Endothelial cell (in vitro differentiated cells): ENCODE data around the gene GPR176. TPM values are rescaled to one million over a fixed set of nuclear protein-coding genes. Genes with fewer than 3 reads are reported as not detected.

Source experiments
- DNase-seq: peaks from one replicate; pipeline ENCODE4 v3.0.0; 2021; ENCODE audit warnings: low spot score
- H3K27ac Mint-ChIP-seq: one replicate; pipeline ENCODE4 v1.8.0; 2021; ENCODE audit warnings: mixed read lengths, inconsistent platforms; ENCODE audit not compliant: unreplicated experiment
- H3K27me3 Mint-ChIP-seq: one replicate; pipeline ENCODE4 v1.8.0; 2021; ENCODE audit warnings: mild to moderate bottlenecking, moderate library complexity, mixed read lengths, inconsistent platforms; ENCODE audit not compliant: unreplicated experiment
- H3K36me3 Mint-ChIP-seq: one replicate; pipeline ENCODE4 v1.8.0; 2021; ENCODE audit warnings: mild to moderate bottlenecking, low read depth, mixed read lengths, inconsistent platforms; ENCODE audit not compliant: unreplicated experiment
- H3K4me1 Mint-ChIP-seq: one replicate; pipeline ENCODE4 v1.8.0; 2021; ENCODE audit warnings: mild to moderate bottlenecking, mixed read lengths, inconsistent platforms; ENCODE audit not compliant: unreplicated experiment
- H3K4me3 Mint-ChIP-seq: one replicate; pipeline ENCODE4 v1.8.0; 2021; ENCODE audit warnings: mild to moderate bottlenecking, mixed read lengths, inconsistent platforms; ENCODE audit not compliant: unreplicated experiment
- H3K9me3 Mint-ChIP-seq: one replicate; pipeline ENCODE4 v1.8.0; 2021; ENCODE audit warnings: mixed read lengths, inconsistent platforms; ENCODE audit not compliant: unreplicated experiment
- CTCF ChIP-seq: fragments of 200-600 bp; sonication (generic); IDR thresholded peaks from one replicate; pipeline ENCODE4 v1.5.0; 2021; ENCODE audit warnings: antibody characterized with exemption; ENCODE audit not compliant: unreplicated experiment
- total RNA-seq: library from RNA; stranded (reverse); fragmentation: NEBNext Ultra II Directional; extraction: Animal tissue kit (Norgen Biotek cat#: 25700); gene quantifications from one replicate; pipeline ENCODE4 v1.2.1, GENCODE V29; 2021; ENCODE audit not compliant: unreplicated experiment

The GPR176 gene
- total RNA-seq, 1 donor from 2014 or later, result 2.4 TPM

GRCh38 chr15:39804026-39804425, 116.0 kb downstream of the GPR176 start:
- H3K36me3 Mint-ChIP-seq, result no peaks in the 10 kb centered on the region
- no peak overlapping the region for H3K27ac Mint-ChIP-seq

GRCh38 chr15:39803016-39803415, 117.0 kb downstream of the GPR176 start:
- DNase-seq, result no peak
- peaks cover 3% of the 10 kb centered on the region for H3K4me1 Mint-ChIP-seq
- no peaks in the 10 kb centered on the region for H3K36me3 Mint-ChIP-seq
- TF ChIP-seq CTCF, result no peak
- H3K27me3 Mint-ChIP-seq, result peaks cover 4% of the 10 kb centered on the region
- no peaks in the 10 kb centered on the region for H3K9me3 Mint-ChIP-seq
- no peak overlapping the region for H3K4me3 Mint-ChIP-seq
- H3K27ac Mint-ChIP-seq, result no peak overlapping the region

More at GRCh38 chr15:39804026-39804425, 116.0 kb downstream of the GPR176 start:
- TF ChIP-seq CTCF, result no peak
- Mint-ChIP-seq H3K4me1 (no peaks in the 10 kb centered on the region), H3K4me3 (no peak overlapping the region), H3K27me3 (peaks cover 4% of the 10 kb centered on the region), H3K9me3 (no peaks in the 10 kb centered on the region)
- DNase-seq, result no peak

GRCh38 chr15:39801641-39802309, 118.3 kb downstream of the GPR176 start:
- H3K36me3 Mint-ChIP-seq, result no peaks in the 10 kb centered on the region
- H3K9me3 Mint-ChIP-seq, result no peaks in the 10 kb centered on the region
- no peak overlapping the region for H3K27ac Mint-ChIP-seq
- peaks cover 4% of the 10 kb centered on the region for H3K27me3 Mint-ChIP-seq
- DNase-seq, result peak; percentile 46
- H3K4me3 Mint-ChIP-seq, result no peak overlapping the region
- TF ChIP-seq CTCF, result peak; percentile 66
- peaks cover 5% of the 10 kb centered on the region for H3K4me1 Mint-ChIP-seq

GRCh38 chr15:39799552-39800011, 120.5 kb downstream of the GPR176 start:
- peaks cover 5% of the 10 kb centered on the region for H3K4me1 Mint-ChIP-seq
- H3K27me3 Mint-ChIP-seq, result peaks cover 4% of the 10 kb centered on the region
- DNase-seq, result no peak
- no peaks in the 10 kb centered on the region for H3K9me3 Mint-ChIP-seq
- H3K4me3 Mint-ChIP-seq, result no peak overlapping the region
- H3K36me3 Mint-ChIP-seq, result no peaks in the 10 kb centered on the region
- no peak for TF ChIP-seq CTCF
- no peak overlapping the region for H3K27ac Mint-ChIP-seq

- Mint-ChIP-seq H3K4me3 (no peak overlapping the region), H3K36me3 (no peaks in the 10 kb centered on the region)
- DNase-seq, result no peak
Observed at GRCh38 chr15:39798382-39798781, 121.7 kb downstream of the GPR176 start.

More at GRCh38 chr15:39798382-39798781, 121.7 kb downstream of the GPR176 start:
- H3K27ac Mint-ChIP-seq, result no peak overlapping the region
- peaks cover 4% of the 10 kb centered on the region for H3K27me3 Mint-ChIP-seq
- peaks cover 5% of the 10 kb centered on the region for H3K4me1 Mint-ChIP-seq
- H3K9me3 Mint-ChIP-seq, result no peaks in the 10 kb centered on the region
- no peak for TF ChIP-seq CTCF
